PC-9 (cell line): ENCODE results near the gene CALB2.

Source experiments
- EZH2 ChIP-seq: fragments of 200-600 bp; sonication (generic); IDR thresholded peaks from 2 replicates; pipeline ENCODE4 v1.8.0; 2017; ENCODE audit warnings: antibody characterized with exemption, low read depth
- TF ChIP-seq, protein P1 (sequence below): fragments of 200-600 bp; sonication (generic); conservative IDR thresholded peaks from 2 replicates; pipeline ENCODE4 v1.6.1; 2017; ENCODE audit warnings: mixed run types, antibody characterized with exemption, mild to moderate bottlenecking, moderate library complexity

DNA sequence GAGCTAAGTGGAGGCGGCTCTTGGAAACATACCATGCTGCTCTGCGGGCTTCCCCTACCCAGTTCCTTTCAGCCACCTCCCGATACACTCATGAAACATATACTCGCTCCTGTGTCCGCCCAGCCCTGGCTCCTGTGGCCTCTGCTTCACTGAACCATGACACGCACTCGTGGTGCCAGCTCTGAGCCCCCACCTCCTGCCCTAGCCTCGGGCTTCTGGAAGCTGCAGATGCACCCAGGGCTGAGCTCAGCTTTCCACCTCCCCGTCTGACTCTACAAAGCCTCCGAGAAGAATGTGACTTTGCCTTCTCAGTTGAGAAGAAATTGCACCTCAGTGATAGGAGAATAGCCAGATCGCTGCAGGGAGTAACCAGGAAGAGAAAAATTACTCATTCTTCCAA lies 11.0 kb downstream of the CALB2 start:
- TF ChIP-seq, protein P1, sequence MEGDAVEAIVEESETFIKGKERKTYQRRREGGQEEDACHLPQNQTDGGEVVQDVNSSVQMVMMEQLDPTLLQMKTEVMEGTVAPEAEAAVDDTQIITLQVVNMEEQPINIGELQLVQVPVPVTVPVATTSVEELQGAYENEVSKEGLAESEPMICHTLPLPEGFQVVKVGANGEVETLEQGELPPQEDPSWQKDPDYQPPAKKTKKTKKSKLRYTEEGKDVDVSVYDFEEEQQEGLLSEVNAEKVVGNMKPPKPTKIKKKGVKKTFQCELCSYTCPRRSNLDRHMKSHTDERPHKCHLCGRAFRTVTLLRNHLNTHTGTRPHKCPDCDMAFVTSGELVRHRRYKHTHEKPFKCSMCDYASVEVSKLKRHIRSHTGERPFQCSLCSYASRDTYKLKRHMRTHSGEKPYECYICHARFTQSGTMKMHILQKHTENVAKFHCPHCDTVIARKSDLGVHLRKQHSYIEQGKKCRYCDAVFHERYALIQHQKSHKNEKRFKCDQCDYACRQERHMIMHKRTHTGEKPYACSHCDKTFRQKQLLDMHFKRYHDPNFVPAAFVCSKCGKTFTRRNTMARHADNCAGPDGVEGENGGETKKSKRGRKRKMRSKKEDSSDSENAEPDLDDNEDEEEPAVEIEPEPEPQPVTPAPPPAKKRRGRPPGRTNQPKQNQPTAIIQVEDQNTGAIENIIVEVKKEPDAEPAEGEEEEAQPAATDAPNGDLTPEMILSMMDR, result no peak
- TF ChIP-seq EZH2, result no peak
